ENCODE results near the gene DHRS1. TPM values are rescaled to one million over a fixed set of nuclear protein-coding genes. Genes with fewer than 3 reads are reported as not detected.

The DHRS1 gene
- total and polyA plus RNA-seq, 9 of the 15 experiments (the other 6 are each of a cell fraction or from before 2014, with no cell fraction given), result 7.3 to 33.6 (median 13.3) TPM

DNA sequence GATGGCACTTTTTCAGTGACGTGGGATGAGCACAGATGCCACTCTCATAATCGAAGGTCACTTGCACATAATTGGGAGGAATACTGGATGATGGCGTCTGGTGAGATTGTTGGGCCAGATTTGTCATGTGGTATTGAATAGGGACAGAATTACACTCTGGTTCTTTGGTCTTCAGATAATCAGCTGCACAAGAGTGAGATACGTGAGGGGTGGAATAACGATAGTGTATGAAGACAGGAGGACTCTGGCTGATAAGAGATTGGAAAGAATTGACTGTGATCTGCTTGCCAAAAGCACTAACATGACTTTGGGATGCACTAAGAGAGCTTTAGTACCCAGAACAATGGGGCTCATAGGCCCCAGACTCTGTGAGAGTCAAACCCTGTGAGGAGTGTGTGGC, 21.2 kb downstream of the DHRS1 start:
- Histone ChIP-seq H3K9ac (ENCODE audit: insufficient read depth in 1 of 2, low read depth in 2 of 2, low read length in 2 of 2) (no peak overlapping the region), H3K9me3 (replicated peaks; ENCODE audit: control insufficient read depth, insufficient read depth, low read depth, low read length) (no peaks in the 10 kb centered on the region), H4K20me1 (replicated peaks; ENCODE audit: control insufficient read depth, insufficient read depth, low read length) (no peaks in the 10 kb centered on the region), H3K27me3 (ENCODE audit: control insufficient read depth in 2 of 2, insufficient read depth in 2 of 2, low read length in 2 of 2) (no peaks in the 10 kb centered on the region), H3K4me2 (ENCODE audit: insufficient read depth, low read length) (no peak overlapping the region), H3K9me1 (ENCODE audit: control insufficient read depth, insufficient read depth, low read length) (peaks cover 2% of the 10 kb centered on the region), H2AFZ (ENCODE audit: low read depth, low read length) (no peak overlapping the region), H3K27ac (ENCODE audit: extremely low read depth, low read depth, low read length) (no peak overlapping the region), H3K79me2 (ENCODE audit: control insufficient read depth, insufficient read depth, low read length) (no peaks in the 10 kb centered on the region), H3K4me3 (no peak overlapping the region), H3K36me3 (ENCODE audit: control insufficient read depth, insufficient read depth, low read length) (no peaks in the 10 kb centered on the region; the same call in 2 of the 3 replicates), H3K4me1 (replicated peaks in 1 of 2; ENCODE audit: control insufficient read depth in 2 of 2, insufficient read depth in 2 of 2, low read length in 2 of 2) (peaks cover 16% of the 10 kb centered on the region in 2 experiments; a peak in 4 of 5 replicates)
- no peak for FAIRE-seq
- BruUV-seq (replicated peaks), result no TSS peak
- in situ Hi-C loops (cut with MboI) (no loop called here), intact Hi-C loops (cut with micrococcal nuclease) (no loop called here)
- TF ChIP-seq CBFA2T3 (IDR thresholded peaks at IDR 0.05) (peak; percentile 63), ZKSCAN3 (CRISPR knock-in tag; IDR thresholded peaks at IDR 0.05) (no peak), KDM1A (IDR thresholded peaks at IDR 0.05) (0 out of 4 replicates have a peak, but pooled peaks have one; percentile 13 to 28), CBFA2T2 (conservative IDR thresholded peaks at IDR 0.05) (peak; percentile 20; the same call in 1 of the 2 replicates)
- DNase-seq (ENCODE audit: extremely low read depth in 1 of 4, low spot score in 3 of 4), result no peak
- ChIA-PET POLR2A (no interaction called here), CTCF (ENCODE audit: low intra/inter-chr PET ratio) (interaction anchor here (0.6 kb wide), 1 partner anchor 19 kb away, joined by 3 read pairs; no protein-coding TSS in a partner anchor)
- ATAC-seq, result no peak
- WGBS (ENCODE audit: insufficient coverage, low coverage, missing lambda C conversion rate), result 27% methylated on average over 5 of the region's 5 CpGs

DNA sequence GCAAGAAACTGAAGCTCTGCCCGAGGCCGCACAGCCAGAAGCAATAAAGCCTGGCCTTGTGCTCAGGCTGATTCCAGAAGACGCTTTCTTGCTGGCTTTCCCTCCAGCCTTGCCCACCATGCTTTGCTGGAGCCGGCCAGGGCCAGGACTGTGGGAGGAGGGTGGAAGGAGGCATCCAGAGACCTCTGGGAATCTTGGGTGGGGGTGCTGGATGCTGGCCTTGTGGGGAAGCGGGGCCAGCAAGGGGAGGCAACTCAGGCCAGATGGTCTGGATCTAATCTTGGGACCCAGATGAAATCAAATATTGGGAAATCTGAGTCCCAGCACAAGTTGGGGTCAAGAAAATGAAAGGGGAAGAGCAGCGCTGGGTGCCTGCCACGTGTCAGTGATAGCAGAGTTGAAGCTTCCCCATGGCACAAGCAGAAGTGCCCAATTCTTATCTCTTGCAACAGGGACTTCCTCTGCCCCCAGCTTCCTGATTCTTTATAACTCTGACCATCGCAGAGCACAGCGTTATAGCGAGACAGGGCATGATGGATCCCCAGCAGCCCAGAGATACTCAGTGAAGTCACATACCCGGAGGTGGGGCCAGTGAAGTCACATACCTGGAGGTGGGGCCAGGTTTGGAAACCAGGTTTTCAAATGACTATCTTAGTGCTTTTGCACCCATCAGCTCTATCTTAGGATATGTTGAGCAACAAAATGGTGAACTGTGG, 21.8 kb downstream of the DHRS1 start:
- intact Hi-C loops (cut with micrococcal nuclease) (no loop called here), in situ Hi-C loops (cut with MboI) (no loop called here)
- DNase-seq (ENCODE audit: extremely low read depth in 1 of 4, low spot score in 3 of 4) (no peak), ATAC-seq (no peak), FAIRE-seq (no peak)
- Histone ChIP-seq H4K20me1 (replicated peaks; ENCODE audit: control insufficient read depth, insufficient read depth, low read length) (no peaks in the 10 kb centered on the region), H3K9me1 (ENCODE audit: control insufficient read depth, insufficient read depth, low read length) (peaks cover 2% of the 10 kb centered on the region), H3K4me3 (no peak overlapping the region), H3K79me2 (ENCODE audit: control insufficient read depth, insufficient read depth, low read length) (no peaks in the 10 kb centered on the region), H3K9me3 (replicated peaks; ENCODE audit: control insufficient read depth, insufficient read depth, low read depth, low read length) (no peaks in the 10 kb centered on the region), H3K27ac (ENCODE audit: extremely low read depth, low read depth, low read length) (no peak overlapping the region), H3K27me3 (ENCODE audit: control insufficient read depth in 2 of 2, insufficient read depth in 2 of 2, low read length in 2 of 2) (no peaks in the 10 kb centered on the region), H2AFZ (ENCODE audit: low read depth, low read length) (no peak overlapping the region), H3K4me2 (ENCODE audit: insufficient read depth, low read length) (no peak overlapping the region), H3K9ac (ENCODE audit: insufficient read depth in 1 of 2, low read depth in 2 of 2, low read length in 2 of 2) (0 out of 4 replicates have a peak overlapping the region, but pooled peaks of 1 of the 2 experiments have one; percentile 36), H3K4me1 (replicated peaks in 1 of 2; ENCODE audit: control insufficient read depth in 2 of 2, insufficient read depth in 2 of 2, low read length in 2 of 2) (peaks cover 16 to 19% of the 10 kb centered on the region in 2 experiments; a peak in 4 of 5 replicates), H3K36me3 (ENCODE audit: control insufficient read depth, insufficient read depth, low read length) (no peaks in the 10 kb centered on the region; the same call in 2 of the 3 replicates)
- TF ChIP-seq GTF2E2 (tag; IDR thresholded peaks at IDR 0.05) (no peak), SRSF9 (IDR thresholded peaks at IDR 0.05; ENCODE audit: borderline replicate concordance, low read depth, low read length) (no peak), FUS (optimal IDR thresholded peaks at IDR 0.05; ENCODE audit: low read depth, low read length) (no peak), CEBPB (tag; IDR thresholded peaks at IDR 0.05) (no peak), SPI1 (IDR thresholded peaks at IDR 0.05; ENCODE audit: borderline replicate concordance, low read depth, low read length) (0 out of 2 replicates have a peak, but pooled peaks have one; percentile 17), CBFA2T3 (IDR thresholded peaks at IDR 0.05) (0 out of 2 replicates have a peak, but pooled peaks have one; percentile 26), L3MBTL2 (IDR thresholded peaks at IDR 0.05) (0 out of 2 replicates have a peak, but pooled peaks have one; percentile 32)
- TF ChIP-seq, protein P1, sequence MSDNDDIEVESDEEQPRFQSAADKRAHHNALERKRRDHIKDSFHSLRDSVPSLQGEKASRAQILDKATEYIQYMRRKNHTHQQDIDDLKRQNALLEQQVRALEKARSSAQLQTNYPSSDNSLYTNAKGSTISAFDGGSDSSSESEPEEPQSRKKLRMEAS (CRISPR knock-in tag; IDR thresholded peaks at IDR 0.05), result peak; percentile 32; the same call in 1 of the 2 replicates
- TF ChIP-seq, protein P2, sequence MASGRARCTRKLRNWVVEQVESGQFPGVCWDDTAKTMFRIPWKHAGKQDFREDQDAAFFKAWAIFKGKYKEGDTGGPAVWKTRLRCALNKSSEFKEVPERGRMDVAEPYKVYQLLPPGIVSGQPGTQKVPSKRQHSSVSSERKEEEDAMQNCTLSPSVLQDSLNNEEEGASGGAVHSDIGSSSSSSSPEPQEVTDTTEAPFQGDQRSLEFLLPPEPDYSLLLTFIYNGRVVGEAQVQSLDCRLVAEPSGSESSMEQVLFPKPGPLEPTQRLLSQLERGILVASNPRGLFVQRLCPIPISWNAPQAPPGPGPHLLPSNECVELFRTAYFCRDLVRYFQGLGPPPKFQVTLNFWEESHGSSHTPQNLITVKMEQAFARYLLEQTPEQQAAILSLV (tag; IDR thresholded peaks at IDR 0.05), result no peak
- 44% methylated on average over 10 of the region's 11 CpGs for WGBS (ENCODE audit: insufficient coverage, low coverage, missing lambda C conversion rate)
- ChIA-PET CTCF (ENCODE audit: low intra/inter-chr PET ratio) (no interaction called here), POLR2A (no interaction called here)
- no TSS peak for BruUV-seq (replicated peaks)

All from K562 (cell line).